DMS114 treated with DMSO at 0.1 percent for 48 hours (cell line): ENCODE measurements around the gene NEU2.
"Not testable (repeated sequence)": the region's sequence is repeated elsewhere in the genome, so short reads cannot be mapped to it uniquely, and the experiment has no call there.

Experiments used
- DNase-seq: peaks from one replicate; lab custom pipeline; 2025; ENCODE audit not compliant: unreplicated experiment; lab: John Stamatoyannopoulos, UW

NEU2 gene

DNA sequence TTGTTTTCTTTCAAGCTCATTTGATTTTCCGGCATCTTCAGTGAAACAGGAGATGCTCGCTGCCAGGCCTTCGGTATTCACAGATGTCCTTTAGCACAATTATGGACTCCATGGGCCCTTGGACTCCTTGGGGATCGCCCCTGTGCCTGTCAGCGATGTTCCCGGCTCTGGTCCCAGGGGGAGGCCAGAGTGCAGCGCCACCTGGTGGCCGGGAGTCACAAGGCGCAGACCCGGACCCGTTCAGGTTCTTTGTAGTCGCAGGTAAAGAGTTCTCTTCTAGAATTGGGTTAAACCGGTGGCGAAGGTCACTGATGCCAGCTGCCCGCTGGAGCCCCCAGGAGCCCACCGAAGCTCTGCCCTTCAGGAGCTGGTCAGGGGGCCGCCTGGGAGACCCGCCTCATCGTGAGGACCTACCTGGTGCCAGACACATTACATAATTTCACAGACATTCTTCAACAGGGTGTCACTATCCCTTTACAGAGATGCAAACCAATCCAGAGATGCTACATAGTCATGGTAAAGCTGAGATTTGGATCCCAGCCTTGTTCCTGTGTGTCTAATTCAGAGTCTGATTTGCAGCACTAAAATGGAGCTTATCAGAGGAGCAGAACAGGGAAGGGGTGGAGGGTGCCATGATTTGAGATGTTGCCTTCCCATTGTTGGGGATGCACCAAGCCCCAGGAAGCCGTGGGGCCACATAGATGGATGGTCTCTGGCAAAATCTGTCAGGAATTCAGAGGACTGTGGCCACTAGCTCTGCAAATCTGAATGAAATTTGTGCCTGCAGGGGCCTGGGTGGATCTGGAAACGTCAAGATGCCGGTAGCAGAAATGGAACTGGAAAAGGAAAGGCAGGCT is 21.7 kb downstream of the NEU2 start:
- no peak for DNase-seq

- DNase-seq: no peak
These were observed 22.9 kb downstream of the NEU2 start for GRCh38 chr2:233055362-233055761.

DNA sequence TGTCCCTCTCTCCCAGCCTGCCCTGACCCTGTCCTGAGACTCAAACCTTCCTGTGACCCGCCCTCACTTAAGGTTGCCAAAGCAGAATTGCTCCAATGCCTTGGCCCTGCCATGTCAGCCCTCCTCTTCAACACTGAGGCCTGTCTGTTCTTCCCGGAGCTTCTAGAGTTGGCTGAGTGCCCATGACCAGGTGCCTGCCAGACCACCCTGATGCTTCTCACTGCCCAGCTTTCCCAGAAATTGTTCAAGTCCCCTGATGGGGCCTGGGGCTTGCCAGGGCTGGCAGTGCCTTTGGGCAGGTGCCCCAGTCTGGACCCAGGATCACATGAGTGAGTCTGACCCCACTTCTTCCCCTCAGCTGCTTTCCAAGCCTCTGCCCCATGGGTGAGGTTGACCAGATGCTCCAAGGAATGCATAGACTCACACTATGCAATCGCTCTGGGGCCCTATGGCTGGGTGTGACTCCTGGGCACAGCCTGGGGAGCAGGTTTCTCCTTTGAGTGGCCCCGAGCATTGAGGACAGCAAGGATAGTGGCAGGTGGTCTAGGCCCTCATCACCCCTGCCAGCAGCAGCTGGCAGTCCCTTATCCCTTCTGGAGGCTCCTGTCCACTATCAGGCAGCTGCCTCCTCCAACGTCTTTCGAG is 24.6 kb downstream of the NEU2 start:
- no peak for DNase-seq

- DNase-seq: no peak
These were observed 26.5 kb downstream of the NEU2 start for GRCh38 chr2:233058717-233059546.

DNA sequence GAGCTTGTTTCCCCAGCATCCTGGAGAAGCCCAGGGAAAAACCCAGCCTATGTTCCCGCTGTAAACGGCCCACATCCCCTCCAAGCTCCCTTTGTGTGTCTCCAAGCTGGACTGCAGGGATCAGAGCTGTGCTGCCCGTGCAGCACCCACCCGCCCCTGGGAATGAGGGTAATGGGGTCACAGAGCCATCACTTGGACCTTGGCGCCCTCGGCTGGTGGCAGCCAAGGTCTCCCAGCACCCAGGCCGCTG is 27.0 kb downstream of the NEU2 start:
- no peak for DNase-seq

DNA sequence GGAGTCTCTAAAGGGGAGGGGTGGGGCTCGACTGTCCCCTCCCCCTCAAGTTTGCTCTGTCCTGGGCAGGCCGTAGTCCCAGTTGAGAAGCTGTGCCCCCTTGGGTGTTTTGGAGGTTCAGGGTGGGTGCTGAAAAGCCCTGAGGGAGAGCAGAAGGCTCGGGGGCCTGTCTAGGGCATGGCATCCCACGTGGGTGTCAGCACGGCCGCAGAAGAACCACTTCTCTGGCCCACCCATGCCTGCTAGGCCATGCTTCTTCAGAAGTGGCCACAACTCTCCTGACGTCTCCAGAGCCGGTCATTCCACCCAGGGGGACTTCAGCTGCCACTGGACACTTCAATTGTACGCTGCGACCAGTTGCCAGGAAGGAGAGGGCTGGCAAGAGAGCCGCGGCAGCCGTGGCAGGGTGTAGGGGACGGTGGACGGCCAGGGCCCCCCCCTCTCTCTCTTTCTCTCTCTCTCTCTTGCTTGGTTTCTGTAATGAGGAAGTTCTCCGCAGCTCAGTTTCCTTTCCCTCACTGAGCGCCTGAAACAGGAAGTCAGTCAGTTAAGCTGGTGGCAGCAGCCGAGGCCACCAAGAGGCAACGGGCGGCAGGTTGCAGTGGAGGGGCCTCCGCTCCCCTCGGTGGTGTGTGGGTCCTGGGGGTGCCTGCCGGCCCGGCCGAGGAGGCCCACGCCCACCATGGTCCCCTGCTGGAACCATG is 27.5 kb downstream of the NEU2 start, which contains the start of gene INPP5D:
Gene INPP5D, plus strand, starts transcription at position 546 of the 704 bp plus-strand sequence. Its CDS starts 137 bp downstream, at position 683.
- no peak for DNase-seq

- no peak for DNase-seq
These were observed 28.1 kb downstream of the NEU2 start for GRCh38 chr2:233060501-233060979.

- DNase-seq: no peak
These were observed 28.6 kb downstream of the NEU2 start for GRCh38 chr2:233060980-233061590.

DNA sequence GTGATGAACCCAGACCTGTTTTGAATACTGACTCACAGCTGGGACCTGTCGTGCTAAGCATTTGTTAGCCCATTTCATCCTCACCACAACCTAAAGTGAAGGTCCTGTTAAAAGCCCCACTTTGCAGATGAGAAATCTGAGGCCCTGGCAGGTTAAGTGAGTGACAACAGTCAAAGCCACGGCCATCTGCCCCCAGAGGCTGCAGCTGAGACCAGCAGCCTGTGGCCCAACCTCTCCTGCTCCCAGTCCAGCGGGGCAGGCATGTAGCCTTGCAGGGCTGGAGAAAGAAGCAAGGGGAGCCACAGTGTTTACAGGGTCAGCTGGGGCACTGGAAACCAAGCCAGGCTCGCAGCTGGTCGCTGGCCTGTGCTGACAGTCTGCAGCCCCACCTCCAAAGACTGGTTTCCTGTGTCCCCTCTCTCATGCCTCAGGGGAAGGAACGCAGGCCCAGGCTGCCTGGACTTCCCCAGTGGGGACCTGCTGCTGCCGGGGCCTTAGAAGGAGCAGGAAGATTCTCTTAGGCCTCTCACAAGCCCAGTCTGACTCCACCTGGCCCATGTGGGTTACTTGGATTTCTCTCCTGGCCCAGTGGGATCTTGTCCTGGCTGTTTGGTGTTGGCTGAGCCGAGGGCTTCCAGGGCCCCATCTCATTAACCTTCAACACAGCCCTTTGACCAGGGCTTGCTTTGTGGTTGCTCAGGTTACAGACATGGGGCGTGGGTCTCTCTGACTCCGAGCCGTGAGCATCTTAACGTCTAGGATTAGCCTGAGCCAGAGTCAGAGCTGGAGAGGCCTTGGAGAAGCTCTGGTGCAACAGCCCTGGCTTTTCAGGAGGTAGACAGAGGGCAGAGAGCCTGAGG is 29.3 kb downstream of the NEU2 start:
- DNase-seq: no peak

GRCh38 chr2:233062451-233062850 is 30.0 kb downstream of the NEU2 start:
- DNase-seq: no peak

- no peak for DNase-seq
These were observed 30.4 kb downstream of the NEU2 start for GRCh38 chr2:233062946-233063268.

DNA sequence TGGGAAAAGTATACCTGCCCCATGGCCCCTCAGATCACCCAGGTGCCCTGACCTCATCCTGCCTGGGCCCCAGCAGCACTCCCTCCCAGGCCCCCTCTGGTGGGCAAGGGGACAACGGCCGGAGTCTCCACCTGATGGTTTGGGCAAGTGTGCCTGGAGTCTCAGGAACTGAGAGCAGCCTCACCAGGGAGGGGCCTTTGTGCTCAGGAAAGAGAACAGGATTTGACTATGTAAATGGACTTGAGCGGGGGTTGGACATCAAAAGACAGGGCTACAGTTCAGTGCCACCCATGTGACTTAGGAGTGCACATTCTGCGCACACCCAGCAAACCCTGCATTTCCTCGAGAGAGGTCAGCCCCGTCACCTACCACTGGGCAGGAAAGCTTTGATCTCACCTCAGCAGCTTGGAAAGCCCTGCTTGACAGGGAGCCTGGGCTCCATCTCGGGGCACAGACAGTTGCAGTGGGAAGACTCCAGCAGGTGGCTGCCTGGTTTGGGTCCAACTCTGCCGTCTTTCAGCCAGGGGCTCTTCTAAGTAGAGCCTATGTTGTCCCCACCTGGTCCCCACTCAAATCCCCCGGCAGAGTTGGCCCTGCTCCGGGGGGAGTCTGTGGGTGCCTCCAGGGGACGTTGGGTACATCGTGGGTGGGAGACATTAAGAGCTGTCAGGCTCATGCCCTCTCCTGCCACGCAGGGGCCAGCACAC is 30.9 kb downstream of the NEU2 start:
- DNase-seq: no peak

- no peak for DNase-seq
These were observed 31.5 kb downstream of the NEU2 start for GRCh38 chr2:233063976-233064411.

GRCh38 chr2:233064530-233065199 is 32.2 kb downstream of the NEU2 start:
- DNase-seq: no peak

- not testable (repeated sequence) for DNase-seq
These were observed 32.7 kb downstream of the NEU2 start for GRCh38 chr2:233065200-233065589.

DNA sequence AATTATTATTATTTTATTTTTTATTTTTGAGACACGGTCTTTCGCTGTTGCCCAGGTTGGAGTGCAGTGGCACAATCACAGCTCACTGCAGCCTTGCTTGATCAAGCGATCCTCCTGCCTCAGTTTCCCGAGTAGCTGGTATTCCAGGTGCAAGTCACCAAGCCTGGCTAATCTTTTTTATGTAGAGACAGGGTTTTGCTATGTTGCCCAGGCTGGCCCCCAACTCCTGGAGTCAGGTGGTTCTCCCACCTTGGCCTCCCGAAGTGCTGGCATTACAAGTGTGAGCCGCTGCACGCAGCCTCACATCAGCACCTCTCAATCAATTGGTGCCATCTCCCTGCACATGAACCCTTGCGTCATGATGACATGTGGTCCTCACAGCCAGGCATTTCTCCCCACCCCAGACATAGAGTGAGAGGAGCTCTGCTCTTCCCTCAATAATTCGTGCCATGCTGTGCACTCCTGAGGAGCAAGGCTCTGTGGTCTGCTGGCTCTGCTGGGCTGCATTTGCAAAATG is 33.5 kb downstream of the NEU2 start:
- DNase-seq: no peak

- DNase-seq: no peak
These were observed 36.4 kb downstream of the NEU2 start for GRCh38 chr2:233068762-233069418.

DNA sequence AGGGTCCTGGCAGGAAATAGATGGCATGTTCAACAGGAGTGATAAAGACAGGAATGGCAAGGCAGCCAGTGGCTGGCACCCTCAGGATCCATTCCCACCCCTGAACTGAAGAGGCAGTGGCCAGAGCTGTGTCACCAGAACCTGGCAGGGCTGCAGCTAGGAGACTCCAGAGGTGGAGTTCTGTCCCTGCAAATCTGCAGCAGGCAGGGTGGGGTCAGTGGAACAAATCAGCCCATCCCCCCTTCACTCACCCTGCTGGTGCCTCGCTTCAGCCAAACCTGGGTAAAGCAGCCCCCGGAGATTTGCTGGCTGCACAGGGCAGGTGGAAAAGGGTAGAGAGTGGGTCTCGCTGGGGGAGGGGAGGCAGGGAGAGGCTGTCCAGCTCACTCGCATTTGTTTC is 40.4 kb downstream of the NEU2 start:
- no peak for DNase-seq
